Muscle layer of colon (tissue), 2 donors: Measurements from ENCODE around the gene ELAVL1.
"Not testable (repeated sequence)": the region's sequence is repeated elsewhere in the genome, so short reads cannot be mapped to it uniquely, and the experiment has no call there.

Experiments
- H3K27ac ChIP-seq: one replicate; pipeline ENCODE4 v1.7.0; 2013; ENCODE audit warnings: low read depth, mild to moderate bottlenecking, low read length, moderate library complexity
- H3K27me3 ChIP-seq, 2 donors: one replicate each; pipeline ENCODE4 v1.7.0; 2013; ENCODE audit warnings: low read length in 2 of 2, mild to moderate bottlenecking in 2 of 2; ENCODE audit not compliant: insufficient read depth in 2 of 2, control insufficient read depth in 1 of 2
- H3K36me3 ChIP-seq: one replicate; pipeline ENCODE4 v1.7.0; 2013; ENCODE audit warnings: mild to moderate bottlenecking, low read length; ENCODE audit not compliant: insufficient read depth
- H3K4me1 ChIP-seq: one replicate; pipeline ENCODE4 v1.7.0; 2013; ENCODE audit warnings: mild to moderate bottlenecking, low read length; ENCODE audit not compliant: insufficient read depth
- H3K4me3 ChIP-seq, 2 donors: one replicate each; pipeline ENCODE4 v1.7.0; 2013; ENCODE audit warnings: low read length in 2 of 2, low read depth in 1 of 2, mild to moderate bottlenecking in 1 of 2, moderate library complexity in 1 of 2
- H3K9ac ChIP-seq: one replicate; pipeline ENCODE4 v1.7.0; 2013; ENCODE audit warnings: low read length
- H3K9me3 ChIP-seq: one replicate; pipeline ENCODE4 v1.7.0; 2013; ENCODE audit warnings: mild to moderate bottlenecking, low read length
- donor health status: abdominal sarcoma.
- donor health status: Adenocarcinoma of cecum.

Gene ELAVL1

GRCh38 chr19:7921967-7922835 lies 83.2 kb downstream of the ELAVL1 start:
- H3K4me1 ChIP-seq = peaks cover 44% of the 10 kb centered on the region

DNA sequence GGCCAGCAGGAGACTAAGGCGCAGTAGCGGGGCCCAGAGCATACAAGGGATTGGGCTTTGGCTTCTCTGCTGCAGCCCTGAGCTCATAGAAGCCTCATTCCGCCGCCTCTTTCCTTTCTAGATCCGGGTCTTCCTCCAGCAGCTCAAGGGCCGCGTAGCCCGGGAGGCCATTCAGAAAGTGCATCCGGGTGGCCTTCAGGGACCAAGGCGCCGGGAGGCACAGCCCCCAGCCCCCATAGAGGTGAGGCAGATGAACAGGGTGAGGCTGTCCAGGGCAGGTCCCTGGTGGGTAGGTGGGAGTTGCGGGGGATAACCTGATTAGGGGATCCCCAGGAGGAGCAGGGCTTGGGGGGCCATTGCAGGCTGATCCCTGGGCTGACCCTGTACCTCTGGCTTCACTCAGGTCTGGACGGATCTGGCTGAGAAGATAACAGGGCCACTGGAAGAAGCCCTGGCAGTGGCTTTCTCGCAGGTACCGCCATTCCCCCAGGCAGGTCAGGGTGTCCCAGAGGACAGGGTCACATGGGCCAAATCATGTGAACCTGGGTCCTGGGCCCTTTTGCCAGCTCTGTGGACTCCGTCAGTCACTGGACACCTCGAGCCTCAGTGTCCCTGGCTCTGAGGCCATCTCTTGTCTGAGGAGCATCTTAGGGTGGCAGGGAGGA lies 84.0 kb downstream of the ELAVL1 start:
- H3K36me3 ChIP-seq = peaks cover 16% of the 10 kb centered on the region
- peak overlapping the region; percentile 29 to 65 for H3K4me3 ChIP-seq
- H3K27ac ChIP-seq = peak overlapping the region; percentile 85
- no peaks in the 10 kb centered on the region for H3K9me3 ChIP-seq
- peak overlapping the region; percentile 70 for H3K9ac ChIP-seq
- peaks cover 36% of the 10 kb centered on the region for H3K4me1 ChIP-seq
- H3K27me3 ChIP-seq = peaks cover 6 to 33% of the 10 kb centered on the region in 2 donors

More at GRCh38 chr19:7921967-7922835, 83.2 kb downstream of the ELAVL1 start:
- Histone ChIP-seq H3K4me3 (peak overlapping the region; percentile 29 to 65), H3K27me3 (peaks cover 6 to 26% of the 10 kb centered on the region in 2 donors), H3K9me3 (no peaks in the 10 kb centered on the region), H3K9ac (peak overlapping the region; percentile 70), H3K27ac (peak overlapping the region; percentile 89), H3K36me3 (peaks cover 16% of the 10 kb centered on the region)

- peaks cover 37% of the 10 kb centered on the region for H3K4me1 ChIP-seq
- H3K9me3 ChIP-seq = no peaks in the 10 kb centered on the region
- H3K36me3 ChIP-seq = peaks cover 16% of the 10 kb centered on the region
- H3K27me3 ChIP-seq = peaks cover 10 to 41% of the 10 kb centered on the region in 2 donors
- H3K9ac ChIP-seq = peak overlapping the region; percentile 70
- H3K4me3 ChIP-seq = peak overlapping the region; percentile 44 to 77
- H3K27ac ChIP-seq = peak overlapping the region; percentile 85
Observed at GRCh38 chr19:7920519-7921301, 84.7 kb downstream of the ELAVL1 start.

- H3K9me3 ChIP-seq = no peaks in the 10 kb centered on the region
- H3K4me1 ChIP-seq = peaks cover 38% of the 10 kb centered on the region
- peak within 1 kb of the TSS; percentile 44 to 77 for H3K4me3 ChIP-seq
- H3K27ac ChIP-seq = peak within 1 kb of the TSS; percentile 85
- peaks cover 18 to 49% of the 10 kb centered on the region in 2 donors for H3K27me3 ChIP-seq
- peak within 1 kb of the TSS; percentile 70 for H3K9ac ChIP-seq
- H3K36me3 ChIP-seq = peaks cover 16% of the 10 kb centered on the region
Observed at GRCh38 chr19:7919610-7920518, 85.6 kb downstream of the ELAVL1 start, which contains the start of gene SNAPC2. Gene SNAPC2 (plus strand): TSS chr19:7920338. CDS start chr19:7920367, 29 bp downstream.

- H3K4me3 ChIP-seq = no peak overlapping the region
- H3K27me3 ChIP-seq = peaks cover 18 to 60% of the 10 kb centered on the region in 2 donors
- H3K27ac ChIP-seq = no peak overlapping the region
Observed at GRCh38 chr19:7918615-7919421, 86.6 kb downstream of the ELAVL1 start.

DNA sequence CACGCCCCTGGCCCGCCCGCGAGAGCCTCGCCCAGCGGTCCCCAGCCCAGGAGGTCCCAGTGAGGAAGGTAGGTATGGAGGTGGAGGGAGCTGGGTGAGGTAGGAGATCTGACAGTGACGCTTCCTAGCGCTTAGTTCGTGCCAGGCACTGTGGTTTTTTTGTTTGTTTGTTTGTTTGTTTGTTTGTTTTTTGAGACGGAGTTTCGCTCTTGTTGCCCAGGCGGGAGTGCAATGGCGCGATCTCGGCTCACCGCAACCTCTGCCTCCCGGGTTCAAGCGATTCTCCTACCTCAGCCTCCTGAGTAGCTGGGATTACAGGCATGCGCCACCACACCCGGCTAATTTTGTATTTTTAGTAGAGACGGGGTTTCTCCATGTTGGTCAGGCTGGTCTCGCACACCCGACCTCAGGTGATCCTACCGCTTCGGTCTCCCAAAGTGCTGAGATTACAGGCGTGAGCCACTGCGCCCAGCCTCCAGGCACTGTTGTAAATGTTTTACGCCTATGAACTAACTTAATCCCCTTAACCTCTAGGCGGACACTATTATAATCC lies 87.3 kb downstream of the ELAVL1 start:
- H3K9me3 ChIP-seq, H3K4me3 ChIP-seq, H3K9ac ChIP-seq, H3K27ac ChIP-seq: not testable (repeated sequence)
- peaks cover 32% of the 10 kb centered on the region for H3K4me1 ChIP-seq
- peaks cover 16% of the 10 kb centered on the region for H3K36me3 ChIP-seq
- H3K27me3 ChIP-seq = peaks cover 18 to 62% of the 10 kb centered on the region in 2 donors

More at GRCh38 chr19:7918615-7919421, 86.6 kb downstream of the ELAVL1 start:
- Histone ChIP-seq H3K4me1 (peaks cover 38% of the 10 kb centered on the region), H3K9ac (no peak overlapping the region), H3K36me3 (peaks cover 16% of the 10 kb centered on the region), H3K9me3 (no peaks in the 10 kb centered on the region)

GRCh38 chr19:7917267-7918061 lies 88.0 kb downstream of the ELAVL1 start:
- H3K9me3 ChIP-seq = no peaks in the 10 kb centered on the region
- H3K4me1 ChIP-seq = peaks cover 26% of the 10 kb centered on the region
- no peak overlapping the region for H3K9ac ChIP-seq
- peaks cover 10% of the 10 kb centered on the region for H3K36me3 ChIP-seq
- H3K27me3 ChIP-seq = peaks cover 18 to 62% of the 10 kb centered on the region in 2 donors
- H3K4me3 ChIP-seq = no peak overlapping the region
- H3K27ac ChIP-seq = no peak overlapping the region

GRCh38 chr19:7916955-7917266 lies 88.5 kb downstream of the ELAVL1 start:
- H3K27ac ChIP-seq = no peak overlapping the region
- H3K4me3 ChIP-seq = no peak overlapping the region
- peaks cover 7% of the 10 kb centered on the region for H3K36me3 ChIP-seq
- H3K9me3 ChIP-seq = no peaks in the 10 kb centered on the region
- H3K27me3 ChIP-seq = peaks cover 18 to 62% of the 10 kb centered on the region in 2 donors
- peaks cover 21% of the 10 kb centered on the region for H3K4me1 ChIP-seq
- H3K9ac ChIP-seq = no peak overlapping the region

DNA sequence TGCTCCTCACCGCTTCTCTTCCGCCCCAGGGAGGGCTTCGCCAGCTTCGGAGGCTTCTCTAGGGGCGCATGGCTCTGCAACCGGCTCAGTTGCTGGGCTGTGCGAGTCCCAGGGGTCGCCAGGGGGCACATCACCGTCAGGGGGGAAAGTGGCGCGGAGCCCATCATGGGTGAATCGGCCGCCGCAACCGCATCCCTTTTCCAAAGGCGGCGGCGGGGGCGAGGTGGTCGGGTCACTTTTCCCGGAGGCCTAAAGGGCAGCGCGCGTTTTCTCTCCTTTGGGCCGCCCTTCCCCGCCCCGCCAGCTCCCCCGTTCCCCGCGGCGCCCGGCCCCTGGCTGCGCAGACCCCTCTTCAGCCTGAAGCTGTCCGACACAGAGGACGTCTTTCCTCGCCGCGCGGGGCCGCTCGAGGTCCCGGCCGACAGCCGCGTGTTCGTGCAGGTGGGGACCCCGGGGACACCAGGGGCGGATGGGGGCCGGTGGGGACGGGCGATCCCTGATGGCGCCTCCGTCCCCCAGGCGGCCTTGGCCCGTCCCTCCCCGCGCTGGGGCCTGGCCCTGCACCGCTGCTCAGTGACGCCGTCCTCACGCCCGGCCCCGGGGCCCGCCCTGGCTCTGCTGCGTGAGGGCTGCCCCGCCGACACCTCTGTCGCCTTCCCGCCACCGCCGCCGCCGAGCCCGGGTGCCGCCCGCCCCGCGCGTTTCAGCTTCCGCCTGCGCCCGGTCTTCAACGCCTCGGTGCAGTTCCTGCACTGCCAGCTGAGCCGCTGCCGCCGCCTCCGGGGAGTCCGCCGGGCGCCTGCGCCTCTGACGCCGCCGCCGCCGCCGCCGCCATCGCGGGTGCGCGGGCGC lies 89.1 kb downstream of the ELAVL1 start:
- no peak overlapping the region for H3K4me3 ChIP-seq
- H3K9me3 ChIP-seq = no peaks in the 10 kb centered on the region
- H3K27ac ChIP-seq = no peak overlapping the region
- peaks cover 18 to 62% of the 10 kb centered on the region in 2 donors for H3K27me3 ChIP-seq
- H3K4me1 ChIP-seq = peaks cover 15% of the 10 kb centered on the region
- no peak overlapping the region for H3K9ac ChIP-seq
- peaks cover 9% of the 10 kb centered on the region for H3K36me3 ChIP-seq
